ENCODE measurements around the gene RABGGTA. TPM values are rescaled to one million over a fixed set of nuclear protein-coding genes. Genes with fewer than 3 reads are reported as not detected.

The RABGGTA gene
- total and polyA plus RNA-seq, 8 donors: 16.0 to 230 (median 87.8) TPM

GRCh38 chr14:24241829-24242443 lies 29.5 kb downstream of the RABGGTA start:
- no peaks in the 10 kb centered on the region for H3K9me3 ChIP-seq
- peaks cover 35 to 59% (median 52%) of the 10 kb centered on the region in 4 donors for H3K4me1 ChIP-seq
- H3K36me3 ChIP-seq: peaks cover 36 to 45% (median 44%) of the 10 kb centered on the region in 4 donors
- WGBS, 5 donors: 1 to 8% (median 1%) methylated on average over 12 to 39 of the region's 39 CpGs
- H3K27me3 ChIP-seq: no peaks in the 10 kb centered on the region
- H3K4me3 ChIP-seq: peak overlapping the region; percentile 65 to 84 (median 71)
- peak overlapping the region; percentile 92 to 100 (median 99) for H3K27ac ChIP-seq
- TF ChIP-seq CTCF (IDR thresholded peaks at IDR 0.05) (peak in 5 of 7 experiments; percentile 60 to 87 (median 75)), EP300 (IDR thresholded peaks at IDR 0.05) (no peak), POLR2AphosphoS5 (IDR thresholded peaks at IDR 0.05) (peak in 1 of 3 donors; percentile 0)
- intact Hi-C loops (cut with DNase I; ENCODE audit: low total_unique reads): loop anchor here (10.0 kb wide), 1 partner anchor 53 kb away; the partner anchor contains the start of genes DHRS1 and NOP9
- DNase-seq: peak; percentile 94 to 97

GRCh38 chr14:24240110-24240918 lies 31.1 kb downstream of the RABGGTA start:
- WGBS, 5 donors: 84 to 94% (median 93%) methylated on average over 9 of the region's 9 CpGs
- no peak for DNase-seq
- H3K4me1 ChIP-seq: peaks cover 35 to 74% (median 57%) of the 10 kb centered on the region in 4 donors
- peaks cover 49 to 61% (median 60%) of the 10 kb centered on the region in 4 donors for H3K36me3 ChIP-seq
- peak overlapping the region in 2 of 4 donors; percentile 66 to 84 for H3K4me3 ChIP-seq
- H3K27me3 ChIP-seq: no peaks in the 10 kb centered on the region
- intact Hi-C loops (cut with DNase I; ENCODE audit: low total_unique reads): loop anchor here (10.0 kb wide), 1 partner anchor 54 kb away; the partner anchor contains the start of genes DHRS1 and NOP9
- TF ChIP-seq CTCF (IDR thresholded peaks at IDR 0.05) (no peak), EP300 (IDR thresholded peaks at IDR 0.05) (no peak), POLR2A (IDR thresholded peaks at IDR 0.05) (no peak), POLR2AphosphoS5 (IDR thresholded peaks at IDR 0.05) (no peak)
- peak overlapping the region in 4 of 5 donors; percentile 13 to 100 (median 100) for H3K27ac ChIP-seq
- no peaks in the 10 kb centered on the region for H3K9me3 ChIP-seq

- peaks cover 49 to 70% (median 62%) of the 10 kb centered on the region in 4 donors for H3K36me3 ChIP-seq
- intact Hi-C loops (cut with DNase I; ENCODE audit: low total_unique reads): no loop called here
- peak overlapping the region in 2 of 5 donors; percentile 18 to 99 for H3K27ac ChIP-seq
- no peak overlapping the region for H3K4me3 ChIP-seq
- no peaks in the 10 kb centered on the region for H3K27me3 ChIP-seq
- DNase-seq: no peak
- TF ChIP-seq EP300 (IDR thresholded peaks at IDR 0.05) (no peak), POLR2A (IDR thresholded peaks at IDR 0.05) (no peak), POLR2AphosphoS5 (IDR thresholded peaks at IDR 0.05) (no peak)
- WGBS, 5 donors: 78 to 94% (median 91%) methylated on average over 5 of the region's 5 CpGs
- no peaks in the 10 kb centered on the region for H3K9me3 ChIP-seq
- H3K4me1 ChIP-seq: peaks cover 43 to 88% (median 72%) of the 10 kb centered on the region in 4 donors
Measured at GRCh38 chr14:24238527-24239037, 32.8 kb downstream of the RABGGTA start.

- no peaks in the 10 kb centered on the region for H3K27me3 ChIP-seq
- peaks cover 49 to 70% (median 62%) of the 10 kb centered on the region in 4 donors for H3K36me3 ChIP-seq
- H3K27ac ChIP-seq: peak overlapping the region in 1 of 5 donors; percentile 99
- H3K9me3 ChIP-seq: no peaks in the 10 kb centered on the region
- peaks cover 43 to 88% (median 72%) of the 10 kb centered on the region in 4 donors for H3K4me1 ChIP-seq
- intact Hi-C loops (cut with DNase I; ENCODE audit: low total_unique reads): no loop called here
- DNase-seq: no peak
- 83 to 88% (median 86%) methylated on average over 5 of the region's 5 CpGs for WGBS, 5 donors
- no peak overlapping the region for H3K4me3 ChIP-seq
- TF ChIP-seq POLR2A (IDR thresholded peaks at IDR 0.05) (no peak), POLR2AphosphoS5 (IDR thresholded peaks at IDR 0.05) (no peak), CTCF (IDR thresholded peaks at IDR 0.05) (no peak), EP300 (IDR thresholded peaks at IDR 0.05) (no peak)
Measured at GRCh38 chr14:24238123-24238522, 33.3 kb downstream of the RABGGTA start.
